GM12801 (cell line): ENCODE results near the gene CORO7.

ENCODE experiments used
- TF ChIP-seq, protein P1 (sequence below): IDR thresholded peaks from one replicate; pipeline ENCODE4 v1.5.1; 2011; ENCODE audit warnings: control low read depth; ENCODE audit not compliant: insufficient read length; ENCODE audit errors: extremely low read depth

The CORO7 gene

DNA sequence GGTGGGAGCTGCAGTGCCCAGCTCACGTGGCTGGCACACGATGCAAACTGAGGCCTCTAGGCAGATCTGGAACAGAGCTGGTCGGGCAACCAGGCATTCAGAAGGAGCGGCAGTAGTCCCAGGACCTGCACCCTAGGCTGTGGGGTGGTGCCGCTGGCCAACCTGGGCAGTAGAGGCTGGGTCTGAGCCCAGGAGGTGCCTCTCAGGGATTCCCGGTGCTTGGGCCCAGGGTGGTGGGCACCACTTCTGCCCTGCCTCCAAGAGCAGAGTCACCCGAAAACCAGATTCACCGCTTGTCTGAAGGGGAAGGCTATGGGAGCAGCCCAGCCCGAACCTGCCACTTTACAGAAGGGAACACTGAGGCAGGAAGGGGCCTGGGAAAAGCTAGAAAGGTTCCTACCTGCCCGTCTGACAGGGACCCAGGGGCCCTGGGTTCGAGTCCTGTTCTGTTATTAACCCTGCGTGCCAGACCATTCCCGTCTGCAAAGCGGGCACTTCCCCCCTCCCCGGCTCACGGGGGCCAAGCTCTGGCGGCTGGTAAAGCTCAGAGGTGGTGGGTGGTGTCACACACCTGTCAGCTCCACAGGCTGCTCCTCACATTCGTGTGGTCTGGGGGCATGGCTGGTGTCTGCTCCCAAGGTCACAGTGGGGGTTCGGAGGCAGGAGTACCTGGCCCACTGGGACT lies 83.6 kb downstream of the CORO7 start:
- TF ChIP-seq, protein P1, sequence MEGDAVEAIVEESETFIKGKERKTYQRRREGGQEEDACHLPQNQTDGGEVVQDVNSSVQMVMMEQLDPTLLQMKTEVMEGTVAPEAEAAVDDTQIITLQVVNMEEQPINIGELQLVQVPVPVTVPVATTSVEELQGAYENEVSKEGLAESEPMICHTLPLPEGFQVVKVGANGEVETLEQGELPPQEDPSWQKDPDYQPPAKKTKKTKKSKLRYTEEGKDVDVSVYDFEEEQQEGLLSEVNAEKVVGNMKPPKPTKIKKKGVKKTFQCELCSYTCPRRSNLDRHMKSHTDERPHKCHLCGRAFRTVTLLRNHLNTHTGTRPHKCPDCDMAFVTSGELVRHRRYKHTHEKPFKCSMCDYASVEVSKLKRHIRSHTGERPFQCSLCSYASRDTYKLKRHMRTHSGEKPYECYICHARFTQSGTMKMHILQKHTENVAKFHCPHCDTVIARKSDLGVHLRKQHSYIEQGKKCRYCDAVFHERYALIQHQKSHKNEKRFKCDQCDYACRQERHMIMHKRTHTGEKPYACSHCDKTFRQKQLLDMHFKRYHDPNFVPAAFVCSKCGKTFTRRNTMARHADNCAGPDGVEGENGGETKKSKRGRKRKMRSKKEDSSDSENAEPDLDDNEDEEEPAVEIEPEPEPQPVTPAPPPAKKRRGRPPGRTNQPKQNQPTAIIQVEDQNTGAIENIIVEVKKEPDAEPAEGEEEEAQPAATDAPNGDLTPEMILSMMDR = no peak

- TF ChIP-seq, protein P1 = no peak
Measured at GRCh38 chr16:4332083-4332482, 84.3 kb downstream of the CORO7 start.

DNA sequence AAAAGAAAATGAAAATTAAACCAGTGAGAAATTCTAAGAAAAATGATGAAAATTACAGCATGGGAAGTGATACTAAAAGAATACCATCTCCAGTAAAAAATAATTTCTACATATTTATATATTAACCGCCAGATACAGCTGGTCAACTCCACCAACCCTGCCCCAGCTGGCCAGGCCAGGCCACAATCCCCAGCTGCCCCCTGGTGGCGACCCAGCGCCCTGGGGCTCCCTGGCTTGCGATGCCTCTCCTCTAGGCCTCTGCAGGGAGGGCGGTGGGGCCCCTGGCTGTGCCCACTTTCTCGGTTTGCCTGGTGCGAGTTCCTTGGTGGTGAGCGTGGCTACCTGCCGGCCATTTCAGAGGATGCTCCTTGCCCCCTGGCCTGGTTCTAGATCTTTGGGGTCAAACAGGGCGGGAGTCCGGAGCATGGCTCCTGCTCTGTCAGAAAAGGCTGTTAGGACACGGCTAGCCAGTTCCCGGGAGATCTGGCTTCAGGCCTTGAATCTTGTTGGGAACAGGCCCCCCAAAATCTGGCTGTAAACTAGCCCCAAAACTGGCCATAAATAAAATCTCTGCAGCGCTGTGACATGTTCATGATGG lies 86.0 kb downstream of the CORO7 start:
- TF ChIP-seq, protein P1 = no peak

GRCh38 chr16:4328782-4329775 lies 87.3 kb downstream of the CORO7 start:
- TF ChIP-seq, protein P1 = no peak

DNA sequence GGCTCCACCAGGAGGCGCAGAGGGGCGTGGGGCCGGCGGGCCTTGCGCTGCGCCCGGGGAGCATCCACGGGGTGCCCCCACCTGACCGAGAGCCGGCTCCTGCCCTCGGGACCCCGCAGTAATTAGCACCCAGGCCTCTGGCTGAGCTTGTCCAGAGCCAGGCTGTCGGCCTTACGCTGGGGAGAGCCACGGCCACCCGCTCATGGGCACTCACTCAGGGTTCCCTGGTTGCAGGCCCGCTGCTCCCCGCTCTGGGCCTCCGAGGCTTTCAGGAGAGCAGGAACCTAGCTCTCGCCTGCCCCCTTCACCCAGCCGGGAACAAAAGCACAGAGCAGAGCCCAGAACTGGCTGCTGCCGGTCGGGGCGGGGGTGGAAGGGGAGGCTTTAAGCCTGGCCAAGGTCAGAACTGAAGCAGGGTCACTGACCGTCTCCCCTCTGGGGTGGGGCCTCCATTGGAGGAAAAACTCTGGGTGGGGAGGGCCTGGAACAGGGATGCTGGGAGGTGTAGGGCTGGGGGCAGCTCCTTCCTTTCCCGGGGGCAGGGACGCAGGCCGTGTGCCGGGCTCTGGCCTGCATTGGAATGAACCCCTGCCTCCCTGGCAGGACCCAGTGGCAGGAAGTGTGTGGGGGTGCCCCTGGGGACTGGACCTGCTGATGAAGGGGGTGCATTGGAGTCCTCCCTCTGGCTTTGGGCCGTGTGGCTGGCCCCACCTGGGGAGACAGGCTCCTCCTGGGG lies 88.2 kb downstream of the CORO7 start:
- TF ChIP-seq, protein P1 = no peak

- TF ChIP-seq, protein P1 = no peak
Measured at GRCh38 chr16:4327386-4328045, 88.9 kb downstream of the CORO7 start.
